Stimulated activated CD8-positive, alpha-beta memory T cell treated with anti-CD3 and anti-CD28 coated beads, Interleukin-12 subunit alpha, Interleukin-12 subunit beta, amount 100 ng/mL, for 24 hours (primary cell): Measurements from ENCODE around the gene MAP1LC3B2.
"Not testable (repeated sequence)": the region's sequence is repeated elsewhere in the genome, so short reads cannot be mapped to it uniquely, and the experiment has no call there.

Experiments used
- DNase-seq: peaks from one replicate; pipeline ENCODE4 v3.0.0-alpha.2; 2020; ENCODE audit errors: extremely low read depth

The MAP1LC3B2 gene

GRCh38 chr12:116558280-116559161, 660 bp upstream of the MAP1LC3B2 start:
- no peak for DNase-seq

DNA sequence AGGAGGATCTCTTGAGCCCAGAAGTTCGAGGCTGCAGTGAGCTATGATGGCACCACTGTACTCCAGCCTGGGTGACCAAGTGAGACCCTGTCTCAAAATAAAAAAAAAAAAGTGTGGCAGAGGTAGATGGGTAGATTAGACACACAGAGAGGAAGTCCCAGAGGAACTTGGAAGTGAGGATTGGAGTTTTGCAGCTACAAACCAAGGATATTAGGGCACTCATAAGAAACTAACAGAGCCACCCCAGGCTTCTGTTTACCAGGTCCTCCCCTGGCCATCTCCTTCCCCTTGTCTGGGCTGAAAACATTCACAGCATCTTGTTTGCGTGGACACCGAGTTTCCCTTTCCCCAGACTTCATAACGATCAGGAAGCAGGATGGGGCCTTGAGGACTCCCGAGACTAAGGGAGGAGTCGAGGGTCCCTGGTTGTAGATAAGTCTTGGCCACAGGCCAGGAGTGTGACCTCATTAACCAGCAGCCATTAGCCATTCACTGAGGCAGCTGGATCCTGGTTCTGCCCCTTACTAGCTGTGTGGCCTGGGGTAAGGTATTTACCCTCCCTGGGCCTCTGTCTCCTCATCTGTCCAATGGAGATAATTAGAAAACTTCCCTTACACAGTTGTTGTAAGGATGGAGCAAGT, 2.1 kb downstream of the MAP1LC3B2 start:
- DNase-seq: no peak

- no peak for DNase-seq
Measured at GRCh38 chr12:116562090-116562489, 2.9 kb downstream of the MAP1LC3B2 start.

- no peak for DNase-seq
Measured at GRCh38 chr12:116563262-116563661, 4.1 kb downstream of the MAP1LC3B2 start.

DNA sequence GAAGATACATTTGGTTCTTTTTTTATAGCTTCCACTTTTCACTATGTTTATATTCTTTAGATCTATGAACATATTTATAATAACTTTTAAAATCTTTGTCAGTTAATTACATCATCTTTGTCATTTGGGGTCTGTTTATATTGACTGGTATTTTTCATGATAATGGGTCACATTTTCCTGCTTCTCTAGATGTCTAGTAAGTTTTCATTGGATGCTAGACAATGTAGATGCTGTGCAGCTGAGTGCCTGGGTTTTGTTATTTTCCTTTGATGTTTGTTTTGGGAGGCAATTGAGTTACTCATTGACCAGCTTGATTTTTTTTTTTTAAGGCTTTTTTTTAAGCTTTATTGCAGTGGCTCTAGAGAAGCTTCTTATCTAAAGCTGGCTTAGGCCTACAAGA, 4.9 kb downstream of the MAP1LC3B2 start:
- DNase-seq: no peak

- DNase-seq: not testable (repeated sequence)
Measured at GRCh38 chr12:116565221-116565620, 6.0 kb downstream of the MAP1LC3B2 start.

DNA sequence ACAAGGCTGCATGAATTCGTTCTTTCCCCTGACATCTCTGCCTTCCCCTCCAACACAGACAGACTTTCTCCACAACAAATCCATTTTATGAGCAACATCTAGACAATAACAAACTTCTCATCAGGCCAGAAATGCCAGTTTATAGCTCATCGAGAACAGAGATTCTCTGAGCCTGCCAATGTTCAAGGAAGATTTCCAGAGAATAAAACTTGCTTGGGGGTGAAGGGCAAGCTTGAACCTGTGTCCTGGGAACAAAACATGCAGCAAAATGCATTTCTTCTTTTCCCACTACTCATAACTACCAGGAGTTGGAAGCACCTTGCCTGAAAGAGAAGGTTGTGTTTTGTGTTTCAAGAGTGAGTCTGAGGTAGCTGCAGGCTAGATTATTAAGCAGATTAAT, 6.8 kb downstream of the MAP1LC3B2 start:
- DNase-seq: no peak

DNA sequence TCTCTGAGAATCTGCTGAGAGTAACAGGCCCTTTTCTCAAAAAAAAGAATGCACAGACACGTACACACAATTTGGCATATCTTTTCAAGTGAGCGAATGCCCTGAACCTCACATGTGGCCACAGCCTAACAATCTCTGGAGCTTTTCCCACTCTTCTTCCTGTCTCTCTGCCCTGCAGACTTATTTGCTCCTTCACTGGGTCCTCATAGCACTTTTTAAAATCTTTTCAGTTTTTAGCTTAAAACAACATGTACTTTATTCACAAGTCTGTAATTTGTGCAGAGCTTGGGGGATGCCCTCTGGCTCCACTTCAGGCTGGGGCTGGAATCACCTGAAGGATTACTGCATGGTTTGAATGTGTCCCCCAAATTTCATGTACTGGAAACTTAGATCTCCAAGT, 9.0 kb downstream of the MAP1LC3B2 start:
- no peak for DNase-seq

- DNase-seq: no peak
Measured at GRCh38 chr12:116571089-116571488, 11.9 kb downstream of the MAP1LC3B2 start.

- DNase-seq: no peak
Measured at GRCh38 chr12:116573776-116574175, 14.6 kb downstream of the MAP1LC3B2 start.

GRCh38 chr12:116575754-116576153, 16.6 kb downstream of the MAP1LC3B2 start:
- not testable (repeated sequence) for DNase-seq

- DNase-seq: no peak
Measured at GRCh38 chr12:116577154-116577561, 18.0 kb downstream of the MAP1LC3B2 start.

- DNase-seq: no peak
Measured at GRCh38 chr12:116578051-116578450, 18.9 kb downstream of the MAP1LC3B2 start.

DNA sequence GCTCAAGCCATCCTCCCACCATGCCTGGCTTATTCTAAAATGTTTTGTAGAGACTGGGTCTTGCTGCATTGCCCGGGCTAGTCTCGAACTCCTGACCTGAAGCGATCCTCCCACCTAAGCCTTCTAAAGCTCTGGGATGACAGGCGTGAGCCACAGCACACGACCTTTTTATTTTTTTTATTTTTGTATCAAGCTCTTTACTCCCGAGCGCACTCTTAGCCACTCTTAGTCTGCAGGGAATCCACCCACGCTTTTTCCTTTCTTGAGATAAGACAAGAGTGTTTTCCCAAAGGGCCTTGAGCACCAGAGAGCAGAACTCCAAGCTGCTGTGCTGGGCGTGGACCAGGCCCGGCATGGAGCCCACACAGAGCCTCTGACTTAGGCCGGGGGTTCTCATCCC, 23.4 kb downstream of the MAP1LC3B2 start:
- DNase-seq: no peak

DNA sequence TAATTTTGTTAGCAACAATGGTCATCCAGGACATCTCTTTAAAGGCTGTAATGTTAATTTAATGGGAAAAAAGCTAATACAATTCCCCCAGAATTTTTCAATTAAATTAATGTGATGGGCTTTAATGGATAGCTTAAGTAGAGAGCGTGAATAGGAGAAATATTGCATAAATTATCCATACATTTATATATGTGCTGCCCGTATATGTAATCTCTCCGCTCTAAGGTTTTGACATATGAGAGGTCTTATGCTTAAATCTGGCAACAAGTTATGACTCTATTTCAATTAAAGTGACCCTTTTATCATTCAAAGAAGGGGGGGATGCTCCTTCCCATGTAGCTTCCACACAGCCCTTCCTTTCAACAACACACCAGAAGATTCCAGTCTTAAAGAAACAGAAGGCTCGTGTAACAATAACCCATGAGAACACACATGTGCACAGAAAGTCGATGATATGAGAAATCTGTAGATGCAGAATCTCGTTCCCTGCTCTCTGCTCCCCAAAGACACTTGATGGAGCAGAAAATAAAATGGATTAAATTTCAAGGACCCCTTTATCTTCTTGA, 24.0 kb downstream of the MAP1LC3B2 start:
- no peak for DNase-seq

DNA sequence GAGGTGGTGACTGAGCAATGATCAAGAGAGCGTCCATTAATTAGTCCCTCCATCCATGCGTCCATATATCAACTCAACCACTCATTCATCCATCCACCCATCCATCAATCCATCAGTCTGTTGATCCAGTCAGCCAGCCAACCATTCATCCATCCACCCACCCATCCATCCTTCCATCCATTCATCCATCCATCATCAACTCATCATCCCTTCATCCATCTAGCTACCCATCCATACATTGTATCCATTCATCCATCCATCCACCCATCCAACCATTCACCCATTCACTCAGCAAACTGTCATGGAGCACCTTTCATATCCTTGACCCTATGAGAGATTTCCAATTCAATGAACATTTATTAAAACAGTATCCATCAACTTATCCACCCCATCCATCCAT, 28.1 kb downstream of the MAP1LC3B2 start:
- DNase-seq: no peak

DNA sequence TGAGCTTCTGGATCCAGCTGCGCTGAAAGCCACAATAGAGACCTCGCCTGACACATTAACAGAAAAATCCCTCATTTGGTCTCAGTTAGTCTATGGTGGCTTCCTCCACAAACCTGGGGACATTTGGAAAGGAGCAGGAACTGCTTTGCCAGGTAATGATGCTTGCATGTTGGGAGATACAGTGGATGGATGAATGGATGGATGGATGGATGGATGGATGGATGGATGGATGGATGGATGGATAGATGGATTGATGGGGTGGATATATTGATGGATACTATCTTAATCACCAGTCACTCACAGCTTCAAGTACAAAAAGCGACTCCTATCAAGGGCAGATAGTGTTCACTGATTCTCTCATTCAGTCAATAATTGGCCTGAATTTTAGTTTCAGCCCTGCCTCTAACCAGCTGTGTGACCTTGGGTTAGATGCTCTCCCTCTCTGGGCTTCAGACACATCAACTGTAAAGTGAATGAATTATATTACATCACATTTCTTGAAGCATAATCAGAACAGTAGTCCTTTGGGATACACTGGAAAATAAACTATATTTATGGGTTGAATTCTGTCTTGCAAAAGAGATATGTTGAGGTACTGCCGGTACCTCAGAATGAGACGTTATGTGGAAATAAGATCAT, 29.3 kb downstream of the MAP1LC3B2 start:
- no peak for DNase-seq

DNA sequence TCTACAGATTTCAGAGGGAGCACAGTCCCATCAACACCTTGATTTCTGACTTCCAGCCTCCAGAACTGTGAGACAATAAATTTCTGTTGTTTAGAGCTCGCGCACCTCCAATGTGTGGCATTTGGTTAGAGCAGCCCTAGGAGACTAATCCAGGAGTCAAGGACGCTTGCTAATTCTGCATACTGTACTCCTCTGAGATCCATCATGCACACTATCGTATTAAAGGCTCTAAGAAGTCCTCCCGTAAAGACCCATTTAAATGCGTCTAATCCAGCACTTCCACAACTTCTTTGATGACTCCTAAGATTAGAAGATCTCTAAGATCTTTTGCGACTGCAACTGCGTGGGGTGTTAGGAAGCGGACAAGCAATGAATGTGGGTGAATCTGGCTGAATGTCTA, 30.4 kb downstream of the MAP1LC3B2 start:
- no peak for DNase-seq

DNA sequence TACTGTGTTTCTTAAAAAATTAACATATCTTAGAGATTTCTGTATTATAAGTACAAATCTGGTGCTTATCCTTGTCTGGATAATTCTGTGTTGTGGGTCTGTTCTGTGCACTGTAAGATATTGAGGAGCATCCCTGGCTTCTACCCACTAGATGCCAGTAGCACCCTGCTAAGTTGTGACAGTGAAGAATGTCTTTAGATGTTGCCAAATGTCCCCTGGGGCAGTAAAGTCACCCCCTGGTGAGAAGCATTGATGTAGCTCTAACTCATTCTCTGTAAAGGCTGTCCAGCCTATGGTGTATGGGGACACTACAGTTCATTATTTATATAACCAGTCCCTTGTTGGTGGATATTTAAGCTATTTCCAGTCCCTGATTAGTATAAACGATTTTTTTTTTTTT, 31.4 kb downstream of the MAP1LC3B2 start:
- DNase-seq: no peak

DNA sequence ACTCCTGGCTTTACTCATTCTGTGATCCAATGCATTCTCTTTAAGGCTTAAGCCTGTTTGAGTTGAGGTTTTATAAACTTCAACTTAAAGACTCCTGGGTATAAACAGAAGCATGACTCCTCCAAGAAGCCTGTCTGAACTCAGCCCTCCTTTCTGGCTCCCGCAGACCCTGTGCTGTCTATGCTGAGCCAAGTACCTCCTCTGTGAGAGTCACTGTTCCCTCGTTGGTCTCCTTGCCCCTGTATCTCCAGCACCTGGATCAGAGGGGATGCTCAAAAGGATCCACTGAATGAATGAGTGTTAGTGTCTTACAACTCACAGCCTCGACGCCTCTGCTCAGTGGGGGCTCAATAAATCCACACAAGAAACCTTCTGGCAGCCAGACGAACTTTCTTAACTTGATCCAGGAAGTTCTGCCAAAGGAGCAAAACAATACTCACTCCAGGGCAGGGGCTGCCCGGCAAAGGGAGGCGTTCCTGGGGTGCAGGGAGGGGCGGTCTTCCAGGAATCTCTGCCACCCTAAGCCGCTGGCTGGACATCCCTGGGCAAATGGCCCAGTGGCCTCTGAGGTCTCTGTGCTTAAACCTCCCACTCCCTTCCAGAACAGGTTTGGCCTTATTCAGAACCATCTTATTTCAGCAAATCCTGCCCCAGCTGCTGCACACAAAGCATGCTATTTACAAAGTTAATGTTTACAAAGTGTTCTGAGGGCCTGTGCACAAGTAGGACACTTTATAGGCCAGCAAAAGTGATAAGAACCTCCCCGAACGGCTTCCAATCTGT, 32.9 kb downstream of the MAP1LC3B2 start:
- DNase-seq: no peak

DNA sequence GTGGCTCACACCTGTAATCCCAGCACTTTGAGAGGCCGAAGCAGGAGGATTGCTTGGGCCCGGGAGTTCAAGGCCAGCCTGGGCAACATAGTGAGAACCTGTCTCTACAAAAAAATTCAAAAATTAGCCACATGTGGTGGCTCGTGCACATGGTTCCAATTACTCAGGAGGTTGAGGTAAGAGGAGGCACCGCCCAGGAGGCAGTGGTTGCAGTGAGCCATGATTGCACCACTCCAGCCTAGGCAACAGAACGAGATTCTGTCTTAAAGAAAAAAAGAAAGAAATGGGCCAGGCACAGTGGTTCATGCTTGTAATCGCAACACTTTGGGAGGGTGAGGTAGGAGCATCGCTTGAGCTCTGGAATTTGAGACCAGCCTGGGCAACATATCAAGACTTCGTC, 33.5 kb downstream of the MAP1LC3B2 start:
- DNase-seq: no peak
